Osteoblast (primary cell): ENCODE results near the gene ATF3. TPM values are rescaled to one million over a fixed set of nuclear protein-coding genes. Genes with fewer than 3 reads are reported as not detected.

Source experiments
- DNase-seq: peaks from one replicate; pipeline ENCODE4 v3.0.0; 2011; ENCODE audit warnings: low spot score, mixed read lengths; ENCODE audit not compliant: insufficient read length; ENCODE audit errors: missing footprints
- H2AFZ ChIP-seq: 2 replicates; pipeline ENCODE4 v1.6.0; 2011; ENCODE audit warnings: mild to moderate bottlenecking, low read length
- H3K27ac ChIP-seq: 2 replicates; pipeline ENCODE4 v1.5.1; 2011; ENCODE audit warnings: mild to moderate bottlenecking, low read depth, low read length, moderate library complexity
- H3K27me3 ChIP-seq: 2 replicates; pipeline ENCODE4 v1.6.0; 2012; ENCODE audit warnings: mild to moderate bottlenecking, control low read depth, inconsistent platforms, low read length, moderate library complexity; ENCODE audit not compliant: insufficient read depth
- H3K36me3 ChIP-seq: 2 replicates; pipeline ENCODE4 v1.5.1; 2011; ENCODE audit warnings: mild to moderate bottlenecking, low read length, control low read depth, moderate library complexity; ENCODE audit not compliant: insufficient read depth
- H3K4me1 ChIP-seq: 2 replicates; pipeline ENCODE4 v1.5.1; 2011; ENCODE audit warnings: mild to moderate bottlenecking, low read length, control low read depth, moderate library complexity; ENCODE audit not compliant: insufficient read depth
- H3K4me2 ChIP-seq: 2 replicates; pipeline ENCODE4 v1.6.0; 2011; ENCODE audit warnings: mild to moderate bottlenecking, low read length; ENCODE audit not compliant: insufficient read depth
- H3K4me3 ChIP-seq: fragments of 200-600 bp; sonication (generic); 3 replicates; pipeline ENCODE4 v1.5.1; 2012; ENCODE audit warnings: mild to moderate bottlenecking, low read length, inconsistent platforms; ENCODE audit not compliant: insufficient read depth
- H3K79me2 ChIP-seq: 2 replicates; pipeline ENCODE4 v1.6.0; 2012; ENCODE audit warnings: mild to moderate bottlenecking, low read length, control low read depth, inconsistent platforms; ENCODE audit not compliant: insufficient read depth
- H3K9me3 ChIP-seq: 2 replicates; pipeline ENCODE4 v1.5.1; 2011; ENCODE audit warnings: low read depth, low read length, control low read depth
- H4K20me1 ChIP-seq: 2 replicates; pipeline ENCODE4 v1.6.0; 2012; ENCODE audit warnings: mild to moderate bottlenecking, low read length, control low read depth; ENCODE audit not compliant: insufficient read depth
- CTCF ChIP-seq: IDR thresholded peaks from 2 replicates; pipeline ENCODE4 v1.5.1; 2011; ENCODE audit warnings: mild to moderate bottlenecking, low read depth, low read length, moderate library complexity; ENCODE audit errors: extremely low read depth
- total RNA-seq: library from RNA; depleted of rRNA; stranded (reverse); fragments of >200 nt; gene quantifications from 2 replicates; pipeline ENCODE4 v1.2.3, GENCODE V29; 2012

ATF3 gene
- total RNA-seq, 1 donor = 3.6 TPM

- Histone ChIP-seq H3K4me1 (peaks cover 20% of the 10 kb centered on the region), H3K27ac (peak overlapping the region; percentile 93), H3K36me3 (no peaks in the 10 kb centered on the region), H4K20me1 (no peaks in the 10 kb centered on the region), H3K9me3 (no peaks in the 10 kb centered on the region), H3K4me3 (peak overlapping the region; percentile 50), H2AFZ (peak overlapping the region; percentile 47), H3K4me2 (peak overlapping the region; percentile 75), H3K27me3 (peaks cover 34% of the 10 kb centered on the region), H3K79me2 (no peaks in the 10 kb centered on the region)
- peak; percentile 88 for DNase-seq
- TF ChIP-seq CTCF = peak; percentile 62
Observed at GRCh38 chr1:212595787-212596714, 12.5 kb upstream of the ATF3 start.

DNA sequence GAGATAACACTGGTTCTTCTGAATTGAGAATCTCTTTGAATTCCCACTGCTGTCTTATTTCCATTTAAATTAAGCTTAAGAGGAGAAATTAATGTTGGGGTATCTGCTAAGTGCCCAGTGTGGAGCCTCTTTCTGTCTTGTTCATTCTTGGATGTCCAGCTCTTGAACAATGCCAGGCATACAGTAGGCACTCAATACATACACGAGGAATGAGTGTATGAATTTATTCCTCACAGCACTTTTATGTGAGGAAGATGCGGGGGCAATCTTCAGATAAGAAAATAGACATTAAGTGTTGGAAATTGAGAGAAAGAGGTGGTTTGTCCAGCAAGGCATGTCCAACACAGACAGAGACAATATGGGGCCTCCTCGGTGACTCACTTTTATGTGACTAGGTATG, 11.8 kb upstream of the ATF3 start:
- Histone ChIP-seq H3K79me2 (no peaks in the 10 kb centered on the region), H3K4me1 (peaks cover 22% of the 10 kb centered on the region), H2AFZ (peak overlapping the region; percentile 47), H3K4me2 (peak overlapping the region; percentile 75), H3K27ac (peak overlapping the region; percentile 93), H3K4me3 (peak overlapping the region; percentile 50), H3K27me3 (peaks cover 36% of the 10 kb centered on the region), H3K9me3 (no peaks in the 10 kb centered on the region), H3K36me3 (no peaks in the 10 kb centered on the region), H4K20me1 (no peaks in the 10 kb centered on the region)
- no peak for TF ChIP-seq CTCF
- DNase-seq = no peak

GRCh38 chr1:212597487-212597886, 11.1 kb upstream of the ATF3 start:
- Histone ChIP-seq H3K27me3 (peaks cover 41% of the 10 kb centered on the region), H3K27ac (no peak overlapping the region), H3K4me2 (no peak overlapping the region), H3K4me1 (peaks cover 22% of the 10 kb centered on the region), H3K36me3 (no peaks in the 10 kb centered on the region), H4K20me1 (no peaks in the 10 kb centered on the region), H3K79me2 (no peaks in the 10 kb centered on the region), H3K9me3 (no peaks in the 10 kb centered on the region), H2AFZ (no peak overlapping the region), H3K4me3 (no peak overlapping the region)
- no peak for TF ChIP-seq CTCF
- no peak for DNase-seq
